GM21447 (cell line): Measurements from ENCODE around the gene MGRN1.
"Not testable (repeated sequence)": the region's sequence is repeated elsewhere in the genome, so short reads cannot be mapped to it uniquely, and the experiment has no call there.

Source experiments
- ATAC-seq: cut with Tn5 transposase; IDR thresholded peaks from one replicate; pipeline ENCODE4 v1.9.1; 2021; ENCODE audit not compliant: unreplicated experiment

MGRN1 gene

DNA sequence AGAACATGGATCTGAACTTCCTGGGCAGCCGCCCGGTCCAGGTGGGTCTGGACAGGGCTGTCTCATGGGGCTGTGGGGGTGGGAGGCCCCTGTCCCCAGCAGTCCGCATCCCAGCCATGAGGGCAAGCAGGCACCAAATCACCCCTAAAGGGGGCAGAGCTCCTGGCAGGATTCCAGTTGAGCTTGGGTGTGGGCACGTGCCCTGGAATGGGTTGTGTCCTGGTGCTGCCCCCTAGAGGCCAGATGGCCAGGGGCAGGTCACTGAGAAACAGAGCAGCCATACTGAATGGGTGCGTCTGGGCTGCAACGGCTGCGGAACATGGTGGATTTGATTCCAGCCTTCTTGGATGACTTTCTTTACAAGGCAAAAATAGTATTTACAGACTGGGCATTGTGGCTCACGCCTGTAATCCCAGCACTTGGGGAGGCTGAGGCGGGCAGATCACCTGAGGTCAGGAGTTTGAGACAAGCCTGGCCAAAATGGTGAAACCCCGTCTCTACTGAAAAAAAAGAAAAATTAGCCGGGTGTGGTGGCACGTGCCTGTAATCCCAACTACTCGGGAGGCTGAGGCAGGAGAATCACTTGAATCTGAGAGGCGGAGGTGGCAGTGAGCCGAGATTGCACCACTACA lies 25.9 kb downstream of the MGRN1 start:
- not testable (repeated sequence) for ATAC-seq

DNA sequence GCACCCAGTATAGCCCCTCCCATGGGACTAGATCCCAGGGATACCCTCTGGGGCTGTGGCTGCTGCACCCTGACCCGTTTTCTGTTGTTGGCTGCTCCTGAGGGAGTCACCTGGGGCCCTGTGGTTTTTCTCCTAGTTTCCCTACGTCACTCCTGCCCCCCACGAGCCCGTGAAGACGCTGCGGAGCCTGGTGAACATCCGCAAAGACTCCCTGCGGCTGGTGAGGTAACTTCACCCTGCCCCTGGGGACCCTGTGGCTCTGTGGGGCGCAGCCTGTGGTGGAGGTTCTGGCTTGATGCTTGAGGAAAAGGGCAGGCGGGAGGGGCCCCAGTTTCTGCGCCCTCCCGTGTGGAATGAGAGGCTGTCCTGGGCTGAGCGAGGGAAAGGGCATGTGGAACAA lies 27.2 kb downstream of the MGRN1 start:
- ATAC-seq = no peak

DNA sequence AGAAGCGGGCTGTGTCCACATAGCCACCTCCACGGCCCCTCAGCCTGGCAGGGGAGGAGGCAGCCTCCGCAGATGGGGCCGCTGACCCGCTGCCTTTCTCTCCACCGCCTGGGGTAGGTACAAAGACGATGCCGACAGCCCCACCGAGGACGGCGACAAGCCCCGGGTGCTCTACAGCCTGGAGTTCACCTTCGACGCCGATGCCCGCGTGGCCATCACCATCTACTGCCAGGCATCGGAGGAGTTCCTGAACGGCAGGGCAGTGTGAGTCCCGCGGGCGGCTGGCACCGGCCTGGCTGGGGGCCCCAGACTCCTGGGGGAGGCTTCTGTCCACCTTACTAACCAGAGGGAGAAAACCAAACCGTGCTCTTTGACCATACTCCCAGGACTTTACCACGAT lies 27.9 kb downstream of the MGRN1 start:
- ATAC-seq = no peak

DNA sequence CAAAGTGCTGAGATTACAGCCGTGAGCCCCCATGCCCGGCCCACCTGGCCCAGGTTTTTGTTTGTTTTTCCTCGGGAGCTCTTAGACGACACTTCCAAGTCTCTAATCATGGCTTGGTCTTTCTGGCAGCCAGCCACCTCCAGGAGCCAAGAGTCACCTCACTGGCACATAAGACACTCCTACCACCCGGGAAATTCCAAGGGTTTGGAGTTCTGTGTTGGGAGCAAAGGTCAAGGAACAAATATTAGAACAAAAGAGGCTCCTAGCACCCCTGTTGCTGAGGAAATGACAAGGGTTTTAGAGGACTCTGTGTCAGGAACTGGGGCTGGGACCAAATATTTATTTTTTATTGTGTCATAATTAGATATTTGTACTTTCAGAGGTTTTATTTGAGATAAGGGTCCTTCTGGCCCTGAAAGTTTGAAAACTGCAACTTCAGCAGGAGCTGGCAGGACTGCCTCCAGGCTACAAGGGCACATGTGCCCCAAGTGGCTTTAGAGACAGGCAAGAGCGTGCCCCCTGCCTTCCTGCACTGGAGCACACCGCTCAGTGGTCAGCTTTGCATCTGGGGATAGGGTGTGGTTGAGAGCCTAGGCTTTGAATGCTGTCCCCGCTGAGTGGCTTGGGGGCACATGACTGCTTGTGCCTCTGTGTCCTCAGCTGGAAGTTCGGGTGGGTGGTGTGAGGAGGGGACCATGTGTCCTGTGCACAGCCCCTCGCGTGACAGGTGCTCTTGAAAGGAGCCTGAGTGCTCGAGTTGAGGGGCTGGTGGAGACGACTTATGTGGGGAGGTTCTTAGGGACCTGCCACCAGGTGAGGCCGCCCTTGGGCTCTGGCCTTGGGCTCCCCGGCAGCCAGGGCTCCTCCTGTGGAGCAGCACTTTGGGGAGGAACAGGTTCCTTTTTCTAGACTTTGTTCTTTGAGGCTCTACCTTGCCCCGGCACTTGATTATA lies 29.7 kb downstream of the MGRN1 start:
- ATAC-seq = no peak

DNA sequence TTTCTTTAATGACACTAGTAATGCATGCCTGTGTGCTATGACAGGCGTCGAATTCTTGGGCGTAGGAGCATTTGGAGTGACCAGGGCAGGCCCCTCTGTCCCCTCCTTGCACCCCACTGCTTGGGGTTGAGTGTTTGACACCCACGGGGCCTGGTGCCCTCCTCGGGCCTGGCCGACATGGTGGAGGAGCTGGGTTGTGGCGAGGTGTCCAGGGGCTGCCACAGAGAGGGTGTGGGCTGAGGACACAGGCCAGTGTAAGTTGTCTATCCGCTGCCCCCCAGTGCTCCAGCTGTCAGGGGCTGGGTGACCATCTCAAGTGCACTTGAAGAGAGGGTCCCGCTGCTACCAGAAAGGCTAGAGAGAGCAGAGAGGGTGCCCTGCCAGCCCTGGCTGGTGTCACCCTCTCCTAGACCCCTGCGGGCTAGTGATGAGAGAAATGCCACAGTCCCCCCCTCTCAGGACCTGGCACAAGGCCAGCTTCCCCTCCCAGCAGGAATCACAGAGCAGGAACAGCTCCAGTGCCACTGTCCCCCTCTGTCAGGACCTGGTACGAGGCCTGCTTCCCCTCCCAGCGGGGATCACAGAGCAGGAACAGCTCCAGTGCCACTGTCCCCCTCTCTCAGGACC lies 30.5 kb downstream of the MGRN1 start:
- ATAC-seq = no peak

DNA sequence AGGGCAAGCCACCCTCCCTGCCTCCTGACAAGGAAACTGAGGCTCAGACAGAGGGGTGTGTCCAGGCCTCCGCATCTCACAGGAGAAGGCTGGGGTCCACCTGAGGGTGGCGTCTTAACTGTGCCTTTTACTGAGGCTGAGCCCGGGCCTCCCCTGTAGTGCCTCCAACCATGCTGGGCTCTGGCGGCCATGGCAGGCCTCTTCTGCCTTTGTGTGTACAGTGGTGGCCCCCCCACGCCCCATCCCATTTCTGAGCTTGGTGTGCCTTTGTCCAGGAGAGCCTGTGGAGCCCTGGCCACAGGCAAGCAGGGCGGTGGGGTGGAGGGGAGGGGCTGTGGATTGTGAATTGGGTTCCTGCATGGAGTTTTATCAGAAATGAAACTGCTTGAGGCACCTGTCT lies 31.2 kb downstream of the MGRN1 start:
- no peak for ATAC-seq

DNA sequence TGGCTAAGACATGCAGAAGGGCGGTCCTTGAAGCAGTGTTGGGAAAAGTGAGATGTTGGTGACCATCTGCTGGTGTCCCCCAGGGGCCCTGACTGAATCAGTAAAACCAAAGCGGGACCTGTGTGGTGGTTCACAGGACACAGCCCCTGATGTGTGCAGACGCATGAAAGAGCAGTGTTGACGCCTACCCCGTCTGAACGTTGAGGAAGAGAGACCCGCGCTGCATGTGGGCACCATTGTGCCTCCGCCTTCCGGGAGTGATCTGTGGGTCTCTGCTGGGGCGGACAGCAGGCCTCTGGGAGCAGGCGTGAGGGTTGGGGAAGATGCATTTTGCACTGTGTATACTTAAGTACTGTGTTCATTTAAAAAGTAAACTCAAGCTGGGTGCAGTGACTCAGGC lies 31.6 kb downstream of the MGRN1 start:
- no peak for ATAC-seq

DNA sequence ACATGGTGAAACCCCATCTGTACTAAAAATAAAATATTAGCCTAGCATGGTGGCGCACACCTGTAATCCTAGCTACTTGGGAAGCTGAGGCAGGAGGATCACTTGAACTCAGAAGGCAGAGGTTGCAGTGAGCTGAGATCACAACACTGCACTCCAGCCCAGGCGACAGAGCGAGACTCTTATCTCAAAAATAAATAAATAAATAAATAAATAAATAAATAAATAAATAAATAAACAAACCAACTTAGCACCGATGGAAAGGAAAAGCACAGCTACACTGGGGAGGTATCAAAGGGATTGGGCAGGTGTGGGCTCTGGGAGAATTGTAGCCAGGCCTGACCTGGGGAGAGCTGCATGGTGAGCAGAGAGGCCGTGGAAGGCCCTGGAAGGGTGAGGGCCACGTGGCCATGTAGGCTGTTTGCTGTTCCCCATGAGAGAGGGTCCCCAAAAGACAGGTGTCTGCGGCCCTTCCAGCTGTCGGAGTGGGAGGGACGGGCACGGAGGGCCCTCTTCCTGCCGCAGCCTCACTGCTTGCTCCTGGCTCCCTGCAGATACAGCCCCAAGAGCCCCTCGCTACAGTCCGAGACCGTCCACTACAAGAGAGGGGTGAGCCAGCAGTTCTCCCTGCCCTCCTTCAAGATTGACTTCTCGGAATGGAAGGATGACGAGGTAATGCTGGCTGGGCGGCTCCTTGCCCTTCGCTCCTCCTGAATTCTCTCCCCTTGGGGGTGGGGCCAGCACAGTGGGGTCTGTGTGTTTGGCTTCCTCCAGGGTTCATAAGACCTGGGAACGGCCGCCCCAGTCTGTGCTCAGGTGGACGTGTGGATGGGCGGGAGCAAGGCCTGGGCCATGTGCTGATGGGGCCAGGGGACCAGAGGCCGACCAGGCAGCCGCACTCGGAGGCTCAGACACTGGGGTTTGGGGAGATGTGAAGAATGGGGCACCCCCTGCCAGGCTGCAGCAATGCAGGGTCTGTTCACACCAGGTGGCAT lies 32.4 kb downstream of the MGRN1 start:
- ATAC-seq = no peak

DNA sequence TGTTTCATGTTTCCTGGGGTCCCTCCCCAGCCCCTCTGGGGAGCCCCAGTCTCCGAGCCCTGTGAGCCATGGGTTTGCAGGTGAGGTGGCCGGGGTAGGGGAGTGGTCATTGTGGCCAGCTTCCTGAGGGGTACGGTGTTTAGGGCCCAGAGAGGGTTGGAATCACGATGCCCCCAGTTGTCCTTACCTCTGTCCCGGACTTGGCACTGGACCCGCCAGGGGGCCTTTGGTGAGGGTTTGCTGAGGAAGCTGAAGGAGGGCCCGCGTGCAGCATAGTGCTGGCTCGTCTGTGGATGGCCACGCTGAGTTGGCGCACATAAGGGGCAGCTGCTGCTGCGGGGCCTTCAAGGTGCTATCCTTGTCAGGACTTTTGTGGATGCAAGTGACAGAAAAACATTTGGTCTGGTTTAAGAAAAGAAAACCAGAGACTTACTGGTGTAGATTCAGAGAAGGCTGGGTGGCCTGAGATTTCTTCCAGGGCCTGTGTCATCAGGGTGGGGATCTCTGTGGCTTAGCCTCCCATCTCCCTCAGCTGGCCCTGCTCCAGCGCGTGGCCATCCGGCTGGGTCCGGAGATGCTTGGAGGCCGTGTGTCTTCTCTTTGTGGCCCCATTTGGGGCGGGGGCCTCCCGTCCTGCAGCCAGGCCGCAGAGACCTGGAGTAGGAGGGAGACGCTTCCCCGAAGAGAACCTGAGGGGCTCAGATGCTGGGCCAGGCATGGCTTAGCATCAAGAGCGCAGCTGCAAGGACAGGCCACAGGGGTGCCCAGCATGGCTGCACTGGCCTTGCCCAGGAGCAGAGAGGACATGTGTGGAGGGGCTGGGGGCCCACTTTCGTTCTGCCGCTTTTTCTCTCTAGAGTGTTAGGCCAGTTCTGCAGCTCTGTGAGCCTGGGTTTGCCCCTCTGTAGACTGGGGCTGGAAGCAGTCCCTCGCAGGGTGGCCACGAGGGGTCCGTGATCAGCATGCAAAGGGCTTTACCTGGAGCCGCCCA lies 35.0 kb downstream of the MGRN1 start:
- ATAC-seq = no peak

DNA sequence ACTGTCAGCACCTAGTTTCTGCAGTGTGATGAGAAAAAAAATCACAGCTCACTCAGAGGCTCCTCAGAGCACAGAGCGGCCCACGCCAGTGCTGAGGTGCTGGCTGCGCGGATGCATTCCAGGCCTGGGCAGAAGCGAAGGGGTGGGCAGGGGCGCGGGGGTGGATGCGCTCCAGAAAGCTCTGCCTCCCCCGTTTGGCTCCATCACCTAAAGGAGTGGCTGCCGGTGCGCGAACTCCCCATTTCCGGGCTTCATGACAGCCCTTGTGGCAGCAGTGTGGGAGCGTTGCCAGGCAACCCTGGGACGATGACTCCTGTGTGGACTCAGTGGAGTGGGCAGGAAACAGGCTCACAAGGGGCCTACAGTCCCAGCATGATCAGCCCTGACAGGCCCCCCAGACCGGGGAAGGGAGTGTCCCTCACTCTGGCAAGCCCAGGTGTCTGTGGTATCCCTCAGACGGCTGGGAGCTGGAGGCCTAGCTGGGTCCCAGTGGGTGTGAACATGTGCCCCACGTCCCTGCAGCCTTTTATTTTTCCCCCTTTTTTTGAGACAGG lies 35.9 kb downstream of the MGRN1 start:
- no peak for ATAC-seq

DNA sequence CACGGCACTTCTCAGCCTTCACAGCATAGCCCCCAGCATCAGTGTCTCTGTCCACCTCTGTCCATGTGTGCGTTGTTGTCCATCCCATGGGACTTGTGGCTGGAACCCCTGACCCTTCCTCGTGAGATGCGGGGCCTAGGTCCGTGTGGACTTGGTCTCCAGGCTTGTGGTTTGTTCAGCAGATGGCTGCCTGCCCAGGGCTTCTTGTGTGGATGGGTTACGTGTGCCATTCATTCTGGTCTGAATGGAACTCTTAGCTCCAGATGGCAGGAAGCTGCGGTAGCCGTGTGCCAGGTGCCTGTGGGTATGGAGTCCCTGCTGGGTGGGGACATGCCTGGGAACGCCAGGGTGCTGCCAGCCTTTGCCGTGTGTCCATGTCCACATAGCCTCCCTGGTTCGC lies 37.0 kb downstream of the MGRN1 start:
- no peak for ATAC-seq

DNA sequence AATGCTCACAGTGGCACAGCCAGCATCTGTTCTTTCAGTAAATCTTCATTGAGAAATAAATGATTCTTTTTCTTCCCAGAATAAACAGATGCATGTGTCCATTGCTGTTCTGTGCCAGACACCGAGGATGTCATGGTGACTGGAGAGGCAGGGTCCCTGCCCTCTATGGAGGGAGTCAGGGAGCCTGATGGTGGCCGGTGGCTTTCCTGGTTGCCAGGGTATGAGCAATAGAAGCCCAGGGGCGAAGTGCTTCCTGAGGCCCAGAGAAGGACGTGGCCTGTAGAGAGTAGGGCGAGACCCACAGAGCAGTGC lies 38.8 kb downstream of the MGRN1 start:
- ATAC-seq = no peak

DNA sequence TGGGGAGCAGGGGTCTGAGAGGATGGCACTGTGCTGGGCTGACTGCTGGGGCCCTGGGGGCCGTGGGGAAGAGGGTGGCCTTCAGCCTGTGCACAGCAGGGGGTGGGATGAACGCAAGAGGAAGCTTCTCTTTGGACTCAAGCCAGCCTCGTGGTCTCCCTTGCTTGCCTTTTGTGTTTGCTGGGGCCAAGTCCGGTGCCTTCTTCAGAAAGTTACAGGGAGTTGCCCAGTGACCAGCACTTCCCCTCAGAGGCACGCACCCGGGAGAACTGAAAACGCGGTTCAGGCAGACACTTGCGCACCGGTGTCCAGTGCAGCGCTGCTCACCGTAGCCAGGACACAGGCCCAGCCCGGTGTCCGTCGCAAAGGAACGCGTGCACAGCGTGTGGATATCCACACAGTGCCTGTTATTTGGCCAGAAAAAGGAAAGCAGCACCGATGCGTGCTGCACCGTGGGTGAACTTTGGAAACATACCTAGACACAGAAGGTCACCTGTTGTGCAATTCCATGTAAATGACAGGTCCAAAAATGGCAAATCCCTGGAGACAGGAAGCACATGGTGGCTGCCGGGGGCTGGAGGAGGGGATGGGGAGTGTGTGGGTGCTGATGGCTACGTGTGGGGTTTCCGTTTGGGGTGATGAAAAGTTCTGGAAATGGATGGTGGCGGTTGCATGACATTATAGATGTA lies 39.3 kb downstream of the MGRN1 start:
- ATAC-seq = no peak

DNA sequence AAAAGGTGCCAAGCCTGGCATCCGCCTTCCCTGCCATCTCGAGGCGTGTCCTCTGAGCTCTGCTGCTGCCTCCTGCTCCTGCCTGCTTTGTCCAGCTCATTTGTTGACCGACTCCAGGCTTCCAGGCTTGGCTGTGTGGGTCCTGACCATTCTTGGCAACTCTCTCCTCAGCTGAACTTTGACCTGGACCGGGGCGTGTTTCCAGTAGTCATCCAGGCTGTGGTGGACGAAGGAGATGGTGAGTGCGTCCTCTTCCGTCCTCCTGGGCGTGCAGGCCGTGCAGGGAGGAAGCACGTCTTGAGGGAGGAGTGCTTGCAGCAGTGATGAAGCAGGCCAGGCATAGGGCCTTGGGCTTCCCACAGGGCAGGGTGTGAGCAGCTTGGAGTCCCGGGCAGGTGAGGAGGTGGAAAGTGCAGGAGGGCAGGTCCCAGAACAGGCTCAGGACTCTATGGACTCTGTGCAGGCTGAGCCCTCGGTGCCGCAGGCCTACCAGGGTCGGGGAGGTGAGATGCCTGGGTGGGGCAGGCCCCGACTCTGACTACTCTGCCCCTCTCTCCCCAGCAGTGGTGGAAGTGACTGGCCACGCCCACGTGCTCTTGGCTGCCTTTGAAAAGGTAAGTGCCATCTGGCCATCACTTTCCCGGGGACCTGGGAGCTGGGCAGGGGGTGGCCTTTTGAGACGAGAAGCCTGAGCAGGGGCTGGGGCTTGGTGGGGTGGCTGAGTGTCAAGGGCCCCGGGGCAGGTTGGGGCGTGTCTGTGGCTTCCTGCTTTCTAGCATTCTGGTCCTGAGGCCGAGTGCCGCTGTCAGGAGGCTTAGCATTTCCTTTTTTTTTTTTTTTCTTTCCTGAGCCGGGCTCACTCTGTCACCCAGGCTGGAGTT lies 40.2 kb downstream of the MGRN1 start:
- ATAC-seq = peak; percentile 56

DNA sequence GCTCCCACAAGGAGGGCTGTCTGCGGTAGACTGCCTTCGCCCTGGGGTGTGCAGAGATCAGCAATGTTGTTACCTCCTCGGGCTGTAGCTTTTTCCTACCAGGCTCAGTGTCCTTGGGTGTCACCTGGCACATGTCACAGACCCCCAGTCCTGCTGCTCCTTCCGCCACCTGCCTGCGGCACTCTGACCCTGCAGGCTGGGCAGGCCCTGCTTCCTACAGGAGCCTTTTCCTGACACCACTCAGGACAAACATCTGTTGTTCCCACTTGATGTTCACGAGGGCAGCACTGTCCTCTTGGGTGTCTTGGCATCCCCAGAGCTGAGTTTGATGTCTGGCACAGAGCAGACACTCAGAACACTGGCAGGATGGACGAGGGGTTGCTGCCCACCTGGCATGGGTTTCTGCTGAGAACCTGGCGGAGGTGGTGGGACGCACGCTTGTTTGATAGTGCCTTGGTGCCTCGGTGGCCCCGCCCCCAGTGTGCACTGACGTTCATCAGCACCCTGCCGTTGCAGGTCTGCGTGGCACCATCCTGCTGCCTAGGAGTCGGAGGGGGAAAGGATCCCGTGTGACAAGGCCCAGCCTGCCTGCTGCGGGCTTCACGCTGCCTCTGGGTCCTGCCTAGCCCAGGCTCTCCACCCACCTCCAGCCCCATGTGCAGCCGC lies 42.0 kb downstream of the MGRN1 start:
- ATAC-seq = no peak

DNA sequence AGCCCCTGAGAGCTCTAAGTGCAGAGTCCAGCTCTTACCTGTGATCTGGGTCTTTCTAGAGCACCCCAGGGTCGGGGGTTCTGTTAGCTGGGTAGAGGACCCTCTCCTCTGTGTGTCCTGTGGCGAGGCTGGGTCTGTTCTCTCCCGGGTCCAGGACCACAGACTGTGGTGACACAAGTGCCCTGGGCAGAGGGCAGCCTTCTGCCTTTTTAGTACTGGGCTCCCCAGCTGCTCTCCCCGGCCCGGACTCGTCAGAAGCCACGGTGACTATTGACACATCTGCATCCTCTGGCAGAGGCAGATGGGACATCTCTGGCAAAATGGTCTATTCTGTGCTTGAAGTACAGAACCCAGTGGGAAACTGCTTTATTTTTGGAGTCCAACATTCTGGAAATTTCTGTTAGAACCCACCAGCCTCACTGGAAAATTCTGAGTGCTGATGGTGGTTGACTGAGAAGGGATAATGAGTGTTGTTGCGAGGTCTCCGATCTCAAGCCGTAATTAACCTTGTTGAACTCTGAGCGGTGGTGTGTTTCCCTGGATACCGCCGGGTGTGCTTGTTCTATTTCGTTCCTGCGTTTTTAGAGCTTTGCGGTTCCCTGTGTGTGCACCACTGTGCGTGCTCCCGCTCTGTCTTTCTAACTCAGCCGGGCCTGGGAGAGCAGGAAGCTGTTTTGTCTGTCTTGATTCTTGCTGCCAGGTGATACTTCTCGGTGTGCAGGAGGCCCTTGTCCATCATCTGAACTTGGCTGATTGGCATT lies 42.8 kb downstream of the MGRN1 start:
- ATAC-seq = no peak
